ENCODE results near the gene GFRA1.
A peak's percentile ranks its signal among the peaks of the same experiment; 100 is the strongest.

Gene GFRA1

DNA sequence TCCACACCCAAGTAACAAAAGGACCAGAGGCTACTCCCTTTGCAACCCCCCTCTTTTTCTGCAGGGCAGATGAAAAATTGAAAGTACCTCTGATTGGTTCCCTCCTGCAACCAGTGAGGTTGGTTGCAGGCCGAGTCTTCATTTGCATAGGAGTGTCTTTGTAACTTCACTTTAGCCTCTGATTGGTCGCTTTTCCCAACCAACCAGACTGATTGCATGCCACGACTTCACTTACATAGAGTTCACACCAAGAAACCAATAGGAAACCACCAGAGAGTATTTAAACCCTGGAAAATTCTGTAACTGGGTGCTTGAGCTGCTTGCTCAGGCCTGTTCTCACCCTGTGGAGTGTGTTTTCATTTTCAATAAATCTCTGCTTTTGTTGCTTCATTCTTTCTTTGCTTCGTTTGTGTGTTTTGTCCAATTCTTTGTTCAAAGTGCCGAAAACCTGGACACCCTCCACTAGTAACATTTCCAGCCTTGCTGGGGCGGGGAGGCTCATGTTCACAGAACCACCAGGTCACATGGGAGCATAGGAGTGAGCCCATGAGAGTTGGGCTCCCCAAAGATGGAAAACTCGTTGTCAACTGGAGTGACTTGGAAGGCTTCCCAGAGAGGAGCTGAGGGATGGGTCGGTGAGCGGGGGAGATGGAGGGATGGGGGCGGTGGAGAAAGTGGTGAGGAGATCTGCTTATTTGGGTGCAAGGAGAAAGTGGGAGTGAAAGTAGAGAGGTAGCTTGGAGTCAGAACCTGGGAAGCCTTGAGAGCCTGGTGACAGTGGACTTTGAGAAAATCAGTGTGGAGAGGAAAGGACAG is 223.6 kb downstream of the GFRA1 start:
- TF ChIP-seq, protein P1, sequence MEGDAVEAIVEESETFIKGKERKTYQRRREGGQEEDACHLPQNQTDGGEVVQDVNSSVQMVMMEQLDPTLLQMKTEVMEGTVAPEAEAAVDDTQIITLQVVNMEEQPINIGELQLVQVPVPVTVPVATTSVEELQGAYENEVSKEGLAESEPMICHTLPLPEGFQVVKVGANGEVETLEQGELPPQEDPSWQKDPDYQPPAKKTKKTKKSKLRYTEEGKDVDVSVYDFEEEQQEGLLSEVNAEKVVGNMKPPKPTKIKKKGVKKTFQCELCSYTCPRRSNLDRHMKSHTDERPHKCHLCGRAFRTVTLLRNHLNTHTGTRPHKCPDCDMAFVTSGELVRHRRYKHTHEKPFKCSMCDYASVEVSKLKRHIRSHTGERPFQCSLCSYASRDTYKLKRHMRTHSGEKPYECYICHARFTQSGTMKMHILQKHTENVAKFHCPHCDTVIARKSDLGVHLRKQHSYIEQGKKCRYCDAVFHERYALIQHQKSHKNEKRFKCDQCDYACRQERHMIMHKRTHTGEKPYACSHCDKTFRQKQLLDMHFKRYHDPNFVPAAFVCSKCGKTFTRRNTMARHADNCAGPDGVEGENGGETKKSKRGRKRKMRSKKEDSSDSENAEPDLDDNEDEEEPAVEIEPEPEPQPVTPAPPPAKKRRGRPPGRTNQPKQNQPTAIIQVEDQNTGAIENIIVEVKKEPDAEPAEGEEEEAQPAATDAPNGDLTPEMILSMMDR (conservative IDR thresholded peaks at IDR 0.05; ENCODE audit: low read depth, low read length): no peak
- no peak overlapping the region for H3K4me3 ChIP-seq (ENCODE audit: low read depth, low read length)
- no peak for DNase-seq (ENCODE audit: low read depth)

DNA sequence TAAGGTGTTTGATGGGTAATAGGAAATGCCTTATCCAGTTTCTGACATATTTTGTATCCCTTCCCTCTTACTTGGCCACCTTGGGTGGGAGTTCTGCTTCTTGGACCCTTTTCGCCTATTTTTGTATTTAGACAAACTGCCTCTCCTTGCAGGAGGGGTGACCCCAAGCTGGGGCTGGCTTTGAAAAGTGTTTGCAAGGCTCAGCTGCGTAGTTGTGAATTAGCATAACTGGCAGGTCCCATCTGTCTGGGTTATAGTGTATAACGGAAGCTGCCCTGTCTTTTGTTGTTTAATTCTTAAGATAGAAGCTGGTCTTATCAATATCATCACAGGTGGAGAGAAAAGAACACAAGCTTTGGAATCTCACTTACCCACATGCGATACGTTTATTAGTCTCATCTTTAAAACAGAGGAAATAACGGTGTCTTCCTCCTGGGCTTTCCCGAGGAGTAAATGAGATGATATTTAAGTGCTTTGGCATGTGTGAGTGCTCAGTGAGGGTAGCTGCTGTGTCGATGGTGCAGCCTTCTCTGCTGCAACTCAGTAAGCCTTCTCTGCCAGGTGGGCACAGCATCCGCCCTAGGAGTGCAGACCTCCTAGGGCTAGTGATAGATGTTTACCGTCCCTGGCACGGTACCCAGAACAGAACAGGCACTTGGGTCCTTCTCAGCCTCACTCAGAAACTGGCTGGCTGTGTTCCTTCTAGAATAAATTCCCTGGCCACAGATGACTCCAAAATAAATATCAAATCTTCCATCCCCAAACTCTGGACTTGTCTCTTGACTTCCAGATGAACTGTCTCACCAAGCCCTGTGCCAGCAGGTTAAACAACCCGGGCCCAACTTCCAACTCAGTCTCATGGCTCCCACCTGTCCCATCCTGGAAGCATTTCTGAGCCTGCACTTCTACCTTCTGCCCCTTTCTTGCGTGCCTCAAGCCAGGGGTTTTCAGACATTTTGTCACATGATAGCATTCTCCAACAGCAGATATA is 227.3 kb downstream of the GFRA1 start:
- DNase-seq (ENCODE audit: low read depth): no peak
- TF ChIP-seq, protein P1 (conservative IDR thresholded peaks at IDR 0.05; ENCODE audit: low read depth, low read length): no peak
- no peak overlapping the region for H3K4me3 ChIP-seq (ENCODE audit: low read depth, low read length)

DNA sequence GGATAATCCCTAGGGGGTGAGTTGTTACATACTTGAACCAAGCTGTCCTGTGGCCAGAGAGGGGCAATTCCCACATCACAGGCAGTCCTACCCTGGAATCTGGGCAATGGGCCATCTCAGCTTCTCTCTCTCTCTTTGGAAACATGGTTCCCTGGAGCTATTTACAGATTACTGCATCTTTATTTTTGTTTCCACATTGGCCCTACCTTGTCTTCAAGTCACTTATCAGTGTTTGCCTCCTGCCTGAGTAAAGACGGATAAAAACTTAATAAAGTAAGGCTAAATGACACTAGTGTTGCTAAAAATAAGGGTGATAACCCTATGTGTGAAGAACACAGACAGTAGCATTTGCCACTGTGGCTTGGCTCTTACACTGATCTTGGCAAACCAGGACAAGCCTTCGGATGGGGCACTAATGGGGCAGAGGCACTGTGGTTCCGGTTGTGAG is 228.2 kb downstream of the GFRA1 start:
- peak; percentile 32 for DNase-seq (ENCODE audit: low read depth)
- H3K4me3 ChIP-seq (ENCODE audit: low read depth, low read length): no peak overlapping the region
- TF ChIP-seq, protein P1 (conservative IDR thresholded peaks at IDR 0.05; ENCODE audit: low read depth, low read length): no peak

DNA sequence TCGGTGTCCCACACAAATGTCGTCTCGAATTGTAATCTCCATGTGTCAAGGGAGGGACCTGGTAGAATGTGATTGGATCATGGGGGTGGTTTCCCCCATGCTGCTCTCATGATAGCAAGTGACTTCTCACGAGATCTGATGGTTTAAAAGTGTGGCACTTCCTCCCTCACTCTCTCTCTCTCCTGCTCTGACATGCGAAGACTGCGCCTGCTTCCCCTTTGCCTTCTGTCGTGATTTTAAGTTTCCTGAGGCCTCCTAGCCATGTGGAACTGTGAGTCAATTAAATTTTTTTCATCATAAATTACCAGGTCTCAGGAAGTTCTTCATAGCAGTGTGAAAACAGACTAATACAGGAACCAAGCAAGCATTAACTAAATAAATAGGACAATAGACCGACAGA is 229.1 kb downstream of the GFRA1 start:
- no peak overlapping the region for H3K4me3 ChIP-seq (ENCODE audit: low read depth, low read length)
- no peak for DNase-seq (ENCODE audit: low read depth)
- TF ChIP-seq, protein P1 (conservative IDR thresholded peaks at IDR 0.05; ENCODE audit: low read depth, low read length): no peak

DNA sequence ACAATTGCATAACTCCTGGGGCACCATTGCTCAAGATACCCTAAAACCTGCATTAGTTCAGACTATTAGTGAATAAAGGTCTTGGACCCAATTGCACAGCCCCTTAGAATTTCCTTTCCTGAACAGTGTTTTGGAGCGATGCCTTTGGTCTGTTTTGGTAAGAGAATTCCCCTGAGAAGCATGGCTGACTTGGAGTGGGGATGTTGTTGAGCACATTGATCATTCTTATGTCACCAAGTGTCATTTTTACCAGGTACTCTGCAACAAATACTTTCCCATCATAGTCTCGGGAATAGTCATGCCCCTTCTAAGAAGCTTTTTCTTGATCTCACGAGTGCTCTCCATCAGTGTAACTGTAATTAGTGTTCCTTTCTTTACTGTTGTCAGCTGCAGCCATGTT is 229.7 kb downstream of the GFRA1 start:
- DNase-seq (ENCODE audit: low read depth): no peak
- no peak overlapping the region for H3K4me3 ChIP-seq (ENCODE audit: low read depth, low read length)
- TF ChIP-seq, protein P1 (conservative IDR thresholded peaks at IDR 0.05; ENCODE audit: low read depth, low read length): no peak

DNA sequence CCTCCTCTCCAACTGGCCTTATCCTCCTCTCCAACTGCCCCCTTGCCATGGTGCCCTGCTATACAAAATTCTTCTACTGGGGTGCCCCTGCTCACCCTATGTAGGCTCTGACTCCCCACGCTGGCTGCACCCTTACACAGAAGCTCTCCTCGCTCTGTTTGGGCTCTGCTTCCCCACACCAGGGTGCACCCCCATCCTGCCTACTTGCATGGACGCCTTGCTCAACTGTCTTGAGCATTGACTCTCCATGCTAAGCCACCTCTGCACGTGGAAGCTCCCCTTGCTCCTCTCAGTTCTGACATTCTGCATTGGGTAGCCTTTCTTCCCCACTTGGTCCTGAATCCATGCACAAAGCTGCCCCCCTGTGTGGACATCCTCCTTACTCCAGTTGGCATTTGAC is 231.1 kb downstream of the GFRA1 start:
- TF ChIP-seq, protein P1 (conservative IDR thresholded peaks at IDR 0.05; ENCODE audit: low read depth, low read length): no peak
- DNase-seq (ENCODE audit: low read depth): no peak
- no peak overlapping the region for H3K4me3 ChIP-seq (ENCODE audit: low read depth, low read length)
